Nephron progenitor cell (in vitro differentiated cells): ENCODE data around the gene PIPOX.

Experiments used
- DNase-seq: peaks from one replicate; pipeline ENCODE4 v3.0.0; 2021
- H3K27ac Mint-ChIP-seq: 2 replicates; pipeline ENCODE4 v1.8.0; 2021; ENCODE audit warnings: mild to moderate bottlenecking, moderate library complexity, mixed read lengths
- H3K27me3 Mint-ChIP-seq: 2 replicates; pipeline ENCODE4 v1.8.0; 2021; ENCODE audit warnings: mild to moderate bottlenecking, low read depth, mixed read lengths; ENCODE audit not compliant: poor library complexity
- H3K36me3 Mint-ChIP-seq: 2 replicates; pipeline ENCODE4 v1.8.0; 2021; ENCODE audit warnings: low read depth, mixed read lengths
- H3K4me1 Mint-ChIP-seq: 2 replicates; pipeline ENCODE4 v1.8.0; 2021; ENCODE audit warnings: mixed read lengths
- H3K4me3 Mint-ChIP-seq: 2 replicates; pipeline ENCODE4 v1.8.0; 2021; ENCODE audit warnings: mild to moderate bottlenecking, moderate library complexity, mixed read lengths
- H3K9me3 Mint-ChIP-seq: 2 replicates; pipeline ENCODE4 v1.8.0; 2021; ENCODE audit warnings: mild to moderate bottlenecking, moderate library complexity, mixed read lengths
- TF ChIP-seq, protein P1 (sequence below): fragments of 200-600 bp; sonication (generic); IDR thresholded peaks from 2 replicates; pipeline ENCODE4 v1.5.0; 2021; ENCODE audit warnings: antibody characterized with exemption

Gene PIPOX

GRCh38 chr17:29060475-29060874 is 17.5 kb downstream of the PIPOX start:
- no peaks in the 10 kb centered on the region for H3K36me3 Mint-ChIP-seq
- H3K9me3 Mint-ChIP-seq = no peaks in the 10 kb centered on the region
- TF ChIP-seq, protein P1, sequence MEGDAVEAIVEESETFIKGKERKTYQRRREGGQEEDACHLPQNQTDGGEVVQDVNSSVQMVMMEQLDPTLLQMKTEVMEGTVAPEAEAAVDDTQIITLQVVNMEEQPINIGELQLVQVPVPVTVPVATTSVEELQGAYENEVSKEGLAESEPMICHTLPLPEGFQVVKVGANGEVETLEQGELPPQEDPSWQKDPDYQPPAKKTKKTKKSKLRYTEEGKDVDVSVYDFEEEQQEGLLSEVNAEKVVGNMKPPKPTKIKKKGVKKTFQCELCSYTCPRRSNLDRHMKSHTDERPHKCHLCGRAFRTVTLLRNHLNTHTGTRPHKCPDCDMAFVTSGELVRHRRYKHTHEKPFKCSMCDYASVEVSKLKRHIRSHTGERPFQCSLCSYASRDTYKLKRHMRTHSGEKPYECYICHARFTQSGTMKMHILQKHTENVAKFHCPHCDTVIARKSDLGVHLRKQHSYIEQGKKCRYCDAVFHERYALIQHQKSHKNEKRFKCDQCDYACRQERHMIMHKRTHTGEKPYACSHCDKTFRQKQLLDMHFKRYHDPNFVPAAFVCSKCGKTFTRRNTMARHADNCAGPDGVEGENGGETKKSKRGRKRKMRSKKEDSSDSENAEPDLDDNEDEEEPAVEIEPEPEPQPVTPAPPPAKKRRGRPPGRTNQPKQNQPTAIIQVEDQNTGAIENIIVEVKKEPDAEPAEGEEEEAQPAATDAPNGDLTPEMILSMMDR = no peak
- peaks cover 68% of the 10 kb centered on the region for H3K4me1 Mint-ChIP-seq
- H3K27me3 Mint-ChIP-seq = peaks cover 11% of the 10 kb centered on the region
- H3K4me3 Mint-ChIP-seq = peak overlapping the region; percentile 31
- peak overlapping the region; percentile 18 for H3K27ac Mint-ChIP-seq
- peak; percentile 32 for DNase-seq

DNA sequence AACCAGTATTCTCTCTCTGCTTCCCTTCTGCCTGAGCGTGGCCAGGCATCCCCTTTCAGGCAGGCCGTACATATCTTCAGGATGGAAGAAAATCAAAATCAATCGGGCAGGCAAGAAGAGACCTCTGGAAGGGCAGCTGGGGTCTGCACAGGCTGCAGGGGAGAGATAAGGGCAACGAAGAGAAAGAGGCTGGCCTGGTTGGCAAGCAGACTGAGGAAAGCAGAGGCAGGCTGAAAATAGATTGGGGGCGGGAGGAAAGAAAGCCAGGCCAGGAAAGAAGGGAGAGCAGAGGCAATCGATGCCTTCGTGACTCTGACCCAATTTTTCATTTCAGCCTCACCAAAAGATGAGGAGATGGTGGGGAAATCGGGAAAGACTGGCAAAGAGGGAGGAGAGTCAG is 18.1 kb downstream of the PIPOX start:
- TF ChIP-seq, protein P1 = no peak

GRCh38 chr17:29062215-29062614 is 19.3 kb downstream of the PIPOX start:
- Mint-ChIP-seq H3K4me3 (no peak overlapping the region), H3K27me3 (peaks cover 12% of the 10 kb centered on the region), H3K9me3 (no peaks in the 10 kb centered on the region), H3K27ac (no peak overlapping the region), H3K4me1 (peaks cover 61% of the 10 kb centered on the region), H3K36me3 (no peaks in the 10 kb centered on the region)
- TF ChIP-seq, protein P1 = no peak
- DNase-seq = no peak

More for the DNA sequence above, 18.1 kb downstream of the PIPOX start:
- DNase-seq = no peak
- Mint-ChIP-seq H3K27ac (peak overlapping the region; percentile 18), H3K4me3 (peak overlapping the region; percentile 31), H3K36me3 (no peaks in the 10 kb centered on the region), H3K4me1 (peaks cover 63% of the 10 kb centered on the region), H3K27me3 (peaks cover 10% of the 10 kb centered on the region), H3K9me3 (no peaks in the 10 kb centered on the region)

GRCh38 chr17:29063992-29064391 is 21.1 kb downstream of the PIPOX start:
- H3K4me1 Mint-ChIP-seq = peaks cover 55% of the 10 kb centered on the region
- H3K27me3 Mint-ChIP-seq = peaks cover 15% of the 10 kb centered on the region
- DNase-seq = no peak
- H3K4me3 Mint-ChIP-seq = no peak overlapping the region
- H3K27ac Mint-ChIP-seq = no peak overlapping the region
- H3K9me3 Mint-ChIP-seq = no peaks in the 10 kb centered on the region
- TF ChIP-seq, protein P1 = no peak
- no peaks in the 10 kb centered on the region for H3K36me3 Mint-ChIP-seq

GRCh38 chr17:29066047-29066446 is 23.1 kb downstream of the PIPOX start:
- no peaks in the 10 kb centered on the region for H3K36me3 Mint-ChIP-seq
- H3K4me3 Mint-ChIP-seq = no peak overlapping the region
- H3K27me3 Mint-ChIP-seq = peaks cover 15% of the 10 kb centered on the region
- TF ChIP-seq, protein P1 = no peak
- no peak overlapping the region for H3K27ac Mint-ChIP-seq
- H3K9me3 Mint-ChIP-seq = no peaks in the 10 kb centered on the region
- no peak for DNase-seq
- peaks cover 44% of the 10 kb centered on the region for H3K4me1 Mint-ChIP-seq

GRCh38 chr17:29066606-29067005 is 23.7 kb downstream of the PIPOX start:
- peaks cover 15% of the 10 kb centered on the region for H3K27me3 Mint-ChIP-seq
- TF ChIP-seq, protein P1 = no peak
- no peak overlapping the region for H3K27ac Mint-ChIP-seq

More at GRCh38 chr17:29066606-29067005, 23.7 kb downstream of the PIPOX start:
- no peaks in the 10 kb centered on the region for H3K36me3 Mint-ChIP-seq
- DNase-seq = no peak
- H3K4me3 Mint-ChIP-seq = no peak overlapping the region
- H3K9me3 Mint-ChIP-seq = no peaks in the 10 kb centered on the region
- peaks cover 38% of the 10 kb centered on the region for H3K4me1 Mint-ChIP-seq
